Breast epithelium (tissue), 3 donors: Measurements from ENCODE around the gene CFAP57.

Source experiments
- CTCF ChIP-seq, 3 donors: fragments of 450-650 bp; IDR thresholded peaks; one replicate each; pipeline ENCODE4 v1.5.1; 2016 to 2017; ENCODE audit warnings: antibody characterized with exemption in 3 of 3, mild to moderate bottlenecking in 3 of 3, moderate library complexity in 3 of 3
- POLR2A ChIP-seq: fragments of 450-650 bp; IDR thresholded peaks from one replicate; pipeline ENCODE4 v1.6.1; 2016; ENCODE audit warnings: antibody characterized with exemption, mild to moderate bottlenecking, moderate library complexity
- POLR2AphosphoS5 ChIP-seq, 3 donors: sonication (generic); formaldehyde crosslinking; IDR thresholded peaks; one replicate each; pipeline ENCODE4 v1.6.1; 2017; ENCODE audit warnings: antibody characterized with exemption in 3 of 3

- TF ChIP-seq CTCF (IDR thresholded peaks at IDR 0.05): no peak
- TF ChIP-seq POLR2A: no peak
- no peak for TF ChIP-seq POLR2AphosphoS5 (IDR thresholded peaks at IDR 0.05)
Observed at GRCh38 chr1:43298055-43298454, 125.9 kb downstream of the CFAP57 start.
